HL-60 (cell line): ENCODE data around the gene MC5R.

ENCODE experiments used
- CTCF ChIP-seq: IDR thresholded peaks from one replicate; pipeline ENCODE4 v1.5.1; 2011; ENCODE audit warnings: low read length, control low read depth, inconsistent platforms; ENCODE audit not compliant: insufficient read depth
- GABPA ChIP-seq: IDR thresholded peaks from 2 replicates; pipeline ENCODE4 v1.6.1; 2012; ENCODE audit warnings: low read depth
- POLR2AphosphoS5 ChIP-seq: IDR thresholded peaks from 2 replicates; pipeline ENCODE4 v1.6.1; 2012; ENCODE audit warnings: low read depth
- REST ChIP-seq: IDR thresholded peaks from 2 replicates; pipeline ENCODE4 v1.6.1; 2012; ENCODE audit warnings: low read depth; ENCODE audit not compliant: insufficient replicate concordance
- SPI1 ChIP-seq: IDR thresholded peaks from 2 replicates; pipeline ENCODE4 v1.6.1; 2012; ENCODE audit warnings: low read depth, mild to moderate bottlenecking, borderline replicate concordance

- TF ChIP-seq CTCF (peak; percentile 80), REST (no peak), POLR2AphosphoS5 (no peak), GABPA (no peak), SPI1 (no peak)
Observed at GRCh38 chr18:13823707-13824395, at the start of gene MC5R.
